GM19099 (cell line): ENCODE data around the gene UBE2F.

ENCODE experiments used
- POLR2A ChIP-seq: IDR thresholded peaks from 3 replicates; pipeline ENCODE4 v1.6.1; 2011; ENCODE audit warnings: low read depth; ENCODE audit not compliant: insufficient read length; ENCODE audit errors: extremely low read depth

UBE2F gene

DNA sequence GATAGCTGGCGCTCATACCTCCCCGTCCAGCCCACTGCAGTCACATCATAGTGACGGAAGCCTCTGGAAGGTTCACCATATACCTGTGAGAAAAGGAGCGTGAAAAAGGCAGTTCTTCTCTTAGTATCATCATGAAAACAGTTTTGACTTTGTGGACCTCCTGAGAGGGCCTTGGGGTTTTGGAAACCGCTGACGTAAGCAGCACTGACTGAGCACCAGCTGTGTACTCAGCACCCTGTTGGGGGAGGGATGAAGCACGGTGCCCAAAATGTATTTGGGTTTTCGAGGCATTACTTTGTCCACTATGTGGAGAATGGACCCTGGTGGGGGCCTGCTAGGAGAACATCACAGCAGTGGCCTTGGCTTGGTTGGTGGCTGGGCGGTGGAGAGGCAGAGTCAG is 99.4 kb downstream of the UBE2F start:
- no peak for TF ChIP-seq POLR2A

DNA sequence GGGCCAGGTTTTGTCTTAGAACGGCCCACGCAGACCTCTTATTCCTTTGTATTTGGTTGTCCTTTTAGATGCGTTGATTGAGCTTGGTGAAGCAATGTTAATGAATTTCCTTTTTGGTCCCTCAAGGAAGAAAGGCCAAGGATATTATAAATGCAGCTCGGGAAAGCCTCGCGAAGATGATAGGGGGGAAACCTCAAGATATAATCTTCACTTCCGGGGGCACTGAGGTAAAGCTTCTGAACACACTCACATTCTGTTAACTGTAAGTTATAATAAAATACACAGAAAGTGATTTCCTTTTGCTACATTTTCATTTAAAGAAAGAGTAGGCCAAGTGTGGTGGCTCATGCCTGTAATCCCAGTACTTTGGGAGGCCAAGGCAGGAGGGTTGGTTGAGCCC is 101.1 kb downstream of the UBE2F start:
- no peak for TF ChIP-seq POLR2A

DNA sequence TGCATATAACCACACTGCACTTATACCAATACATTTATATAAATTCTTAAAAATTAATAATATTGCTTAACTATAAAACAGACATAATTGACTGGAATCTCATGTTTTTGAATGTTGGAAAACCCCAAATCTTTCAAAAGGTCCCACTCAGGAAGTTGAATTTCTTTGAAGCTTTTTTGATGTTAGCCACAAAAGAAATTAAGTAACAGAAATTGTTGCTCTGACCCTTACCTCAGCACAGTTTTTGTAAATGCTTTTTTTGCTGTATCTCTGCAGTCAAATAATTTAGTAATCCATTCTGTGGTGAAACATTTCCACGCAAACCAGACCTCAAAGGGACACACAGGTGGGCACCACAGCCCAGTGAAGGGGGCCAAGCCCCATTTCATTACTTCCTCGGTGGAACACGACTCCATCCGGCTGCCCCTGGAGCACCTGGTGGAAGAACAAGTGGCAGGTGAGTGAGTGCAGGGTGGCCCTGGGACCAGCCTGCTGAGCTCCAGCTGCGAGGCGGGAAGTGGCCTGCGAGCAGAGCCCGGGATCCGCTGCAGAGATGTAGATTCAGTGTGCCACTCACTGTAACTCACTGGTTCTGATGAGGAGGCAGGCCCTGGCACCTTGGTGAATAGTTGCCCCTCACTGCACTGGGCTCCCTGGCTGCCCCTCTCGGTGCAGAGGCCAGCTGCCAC is 102.4 kb downstream of the UBE2F start:
- no peak for TF ChIP-seq POLR2A

DNA sequence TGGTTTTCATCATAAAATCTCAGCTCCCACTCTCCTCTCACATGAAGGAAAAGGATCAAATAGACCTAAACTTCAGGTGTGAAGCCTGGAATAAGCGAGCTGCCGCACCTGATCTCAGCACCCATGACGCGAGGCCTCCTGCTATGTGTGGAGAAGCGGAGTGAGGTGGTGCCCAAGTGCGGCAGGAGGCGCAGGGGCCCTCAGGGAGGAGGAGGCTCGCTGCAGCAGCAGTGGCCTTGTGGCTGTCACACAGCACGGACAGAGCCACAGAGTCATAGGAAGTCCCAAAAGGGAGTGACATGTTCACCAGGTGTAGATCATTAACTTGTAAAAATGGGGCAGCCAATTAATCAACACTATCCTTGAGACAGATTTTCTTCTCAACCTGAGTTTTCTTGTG is 103.1 kb downstream of the UBE2F start:
- TF ChIP-seq POLR2A: peak; percentile 15

DNA sequence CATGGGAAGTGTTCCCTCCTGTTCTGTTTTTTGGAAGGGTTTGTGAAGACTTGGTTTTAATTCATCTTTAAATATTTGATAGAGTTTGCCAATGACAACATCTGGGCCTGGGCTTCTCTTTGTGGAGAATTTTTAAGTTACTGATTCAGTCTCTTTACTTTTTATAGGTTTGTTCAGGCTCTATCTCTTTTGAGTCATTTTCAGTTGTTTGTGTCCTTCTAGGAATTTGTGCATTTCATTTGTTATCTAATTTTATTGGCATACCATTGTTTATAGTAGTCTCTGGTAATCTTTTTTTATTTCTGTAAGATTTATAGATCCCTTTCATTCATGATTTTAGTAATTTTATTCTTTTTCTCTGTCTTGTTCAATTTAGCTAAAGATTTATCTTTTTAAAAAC is 108.6 kb downstream of the UBE2F start:
- TF ChIP-seq POLR2A: no peak

DNA sequence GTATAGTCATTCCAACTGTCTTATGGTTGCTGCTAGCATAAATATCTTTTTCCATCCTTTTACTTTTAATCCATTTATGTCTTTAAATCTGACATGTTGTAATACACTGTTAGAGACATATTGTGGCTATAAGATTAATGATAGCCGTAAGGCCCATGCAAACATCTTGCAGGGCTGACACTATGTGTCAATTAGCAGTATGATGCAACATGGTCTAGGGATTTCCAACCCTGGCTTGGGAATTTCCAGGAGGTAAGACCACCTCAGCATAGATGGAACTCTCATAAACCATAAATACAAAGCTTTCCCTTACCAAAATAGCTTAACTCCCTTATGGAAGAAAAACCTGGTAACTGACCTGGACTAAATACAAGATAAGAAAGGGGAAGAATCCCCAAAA is 110.5 kb downstream of the UBE2F start:
- TF ChIP-seq POLR2A: no peak

DNA sequence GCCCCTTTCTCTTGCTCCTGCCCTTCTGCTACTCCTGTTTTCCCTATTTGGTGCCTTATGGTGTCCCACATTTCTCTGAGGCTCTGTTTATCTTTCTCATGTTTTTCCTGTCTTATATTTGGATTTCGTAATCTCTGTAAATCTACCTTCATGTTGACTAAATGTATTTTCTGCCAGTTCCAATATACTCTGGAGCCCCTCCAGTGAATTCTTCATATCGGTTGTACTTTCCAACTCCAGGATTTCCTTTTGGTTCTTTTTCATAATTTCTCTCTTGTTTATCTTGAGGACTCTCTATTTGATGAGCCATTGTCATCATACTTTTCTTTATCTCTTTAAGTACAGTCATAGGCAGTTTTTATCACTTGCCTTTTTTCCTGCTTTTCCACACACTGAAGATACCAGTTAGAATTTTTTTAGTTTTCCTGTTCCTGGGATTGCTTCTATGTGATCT is 113.1 kb downstream of the UBE2F start:
- no peak for TF ChIP-seq POLR2A

DNA sequence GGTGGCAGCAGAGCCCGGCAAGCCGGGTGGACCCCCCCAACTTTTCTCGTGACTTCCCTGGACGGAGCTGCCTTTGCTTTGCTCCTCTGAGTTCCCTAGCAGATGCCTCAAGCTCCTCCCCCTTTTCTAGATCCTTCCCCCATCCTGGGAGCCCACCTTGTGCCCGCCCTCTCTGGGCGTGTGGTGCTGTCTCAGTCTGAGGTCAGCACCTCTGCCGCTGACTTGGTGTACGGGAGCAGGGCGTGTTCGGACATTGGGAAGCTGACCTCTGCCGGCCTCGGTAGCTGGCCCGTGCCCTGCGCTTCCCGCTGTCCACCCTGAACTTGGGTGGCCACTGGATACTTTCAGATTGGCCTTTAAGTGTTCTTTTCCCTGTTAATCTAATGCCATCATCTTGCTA is 113.7 kb downstream of the UBE2F start:
- no peak for TF ChIP-seq POLR2A

DNA sequence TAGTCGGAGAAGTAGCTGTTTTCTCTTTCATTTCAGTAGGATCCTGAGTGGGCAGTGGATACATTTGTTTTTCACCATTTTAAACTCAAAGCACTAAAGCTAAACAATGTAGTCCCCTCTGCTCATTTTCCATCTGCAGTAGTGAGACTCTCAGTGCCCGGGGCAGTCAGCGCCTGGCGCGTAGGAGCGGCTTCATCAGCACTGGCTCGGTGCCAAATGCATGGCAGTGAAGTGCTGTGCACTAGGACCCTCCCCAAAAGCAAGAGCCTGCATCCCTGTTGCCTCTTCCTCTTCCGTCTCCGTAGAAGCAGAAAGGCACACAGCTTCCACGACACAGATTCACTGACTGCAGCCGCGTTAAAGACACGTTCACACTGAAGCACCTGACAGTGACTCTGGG is 114.3 kb downstream of the UBE2F start:
- TF ChIP-seq POLR2A: no peak

DNA sequence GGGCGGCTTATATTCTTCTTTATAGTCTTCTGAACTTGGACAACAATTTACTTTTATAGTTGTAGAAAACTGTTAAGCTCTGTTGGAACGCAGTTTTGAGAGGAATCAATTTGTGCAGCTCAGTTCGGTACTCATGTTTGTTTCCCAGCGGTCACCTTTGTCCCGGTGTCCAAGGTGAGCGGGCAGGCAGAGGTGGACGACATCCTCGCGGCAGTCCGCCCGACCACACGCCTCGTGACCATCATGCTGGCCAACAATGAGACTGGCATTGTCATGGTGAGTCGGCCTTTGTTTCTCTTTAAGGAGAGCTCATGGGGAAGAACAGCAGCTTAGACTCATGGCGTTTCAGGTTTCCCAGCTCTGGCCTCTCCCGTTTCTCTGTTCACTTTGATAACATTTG is 114.7 kb downstream of the UBE2F start:
- no peak for TF ChIP-seq POLR2A

DNA sequence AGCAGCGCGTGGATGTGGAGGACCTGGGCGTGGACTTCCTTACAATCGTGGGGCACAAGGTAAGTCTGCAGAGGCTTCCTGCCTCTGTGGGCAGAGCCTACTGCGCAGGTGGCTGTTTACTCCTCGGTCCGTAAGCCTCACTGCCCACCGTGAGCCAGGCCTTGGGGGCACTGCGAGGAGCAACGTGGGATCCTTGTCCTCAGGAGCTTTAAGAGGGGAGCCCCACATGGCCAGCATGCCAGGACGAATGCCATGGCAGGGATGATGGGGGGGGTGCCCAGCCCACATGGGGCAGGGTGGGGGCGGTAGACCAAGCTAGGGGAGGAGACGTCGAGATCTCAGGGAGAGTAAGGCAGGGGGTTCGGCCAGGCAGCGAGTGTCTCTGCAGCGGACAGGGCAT is 115.3 kb downstream of the UBE2F start:
- no peak for TF ChIP-seq POLR2A

DNA sequence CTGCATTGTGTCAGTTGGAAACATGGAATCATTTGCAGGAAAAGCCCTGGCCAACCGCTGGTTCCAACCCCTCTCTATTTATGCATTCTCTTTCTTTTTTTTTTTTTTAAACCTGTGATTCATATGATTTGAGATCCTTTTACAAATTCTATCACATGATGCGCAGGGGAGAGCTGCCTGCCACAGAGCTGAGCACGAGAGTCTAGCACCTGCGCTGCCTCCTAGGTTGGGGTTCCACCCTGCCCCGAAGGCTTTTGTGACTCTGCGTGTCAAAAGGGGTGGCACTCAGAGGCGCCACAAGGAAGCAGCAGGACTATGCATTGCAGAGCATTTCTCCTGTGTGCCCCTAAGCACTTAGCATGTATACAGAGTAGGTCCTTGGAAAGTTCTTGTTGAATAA is 116.0 kb downstream of the UBE2F start:
- no peak for TF ChIP-seq POLR2A

DNA sequence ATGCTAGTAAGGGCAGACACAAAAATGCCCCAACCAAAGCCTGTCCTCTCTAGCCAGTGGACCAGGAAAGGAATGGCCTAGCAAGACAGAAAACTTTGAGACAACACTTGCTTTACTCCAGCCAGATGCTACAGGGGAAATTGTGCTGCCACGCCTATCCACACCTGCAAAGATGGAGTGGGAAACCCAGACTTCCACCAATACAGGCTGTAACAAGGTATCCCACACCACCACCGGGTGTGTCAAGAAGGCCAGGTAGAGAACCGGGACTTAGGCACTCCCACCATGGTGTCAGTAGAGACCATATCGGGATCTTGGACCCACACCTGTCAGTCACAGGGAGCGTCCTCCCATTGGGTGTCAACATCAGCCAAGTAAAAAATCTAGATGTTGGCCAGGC is 117.1 kb downstream of the UBE2F start:
- no peak for TF ChIP-seq POLR2A

DNA sequence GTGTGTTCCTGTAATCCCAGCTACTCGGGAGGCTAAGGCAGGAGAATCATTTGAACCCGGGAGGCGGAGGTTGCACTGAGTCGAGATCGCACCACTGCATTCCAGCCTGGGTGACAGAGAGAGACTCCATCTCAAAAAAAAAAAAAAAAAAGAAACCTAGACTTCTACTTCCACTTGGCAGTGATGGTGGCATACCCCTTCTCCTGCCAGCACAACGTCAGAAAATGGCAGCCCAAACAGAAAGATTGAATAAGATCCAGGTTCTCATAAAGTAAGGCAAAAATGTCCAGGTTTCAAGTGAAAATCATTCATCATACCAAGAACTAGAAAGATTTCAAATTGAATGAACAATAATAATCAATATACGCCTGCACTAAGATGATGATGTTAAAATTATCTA is 117.9 kb downstream of the UBE2F start:
- no peak for TF ChIP-seq POLR2A

DNA sequence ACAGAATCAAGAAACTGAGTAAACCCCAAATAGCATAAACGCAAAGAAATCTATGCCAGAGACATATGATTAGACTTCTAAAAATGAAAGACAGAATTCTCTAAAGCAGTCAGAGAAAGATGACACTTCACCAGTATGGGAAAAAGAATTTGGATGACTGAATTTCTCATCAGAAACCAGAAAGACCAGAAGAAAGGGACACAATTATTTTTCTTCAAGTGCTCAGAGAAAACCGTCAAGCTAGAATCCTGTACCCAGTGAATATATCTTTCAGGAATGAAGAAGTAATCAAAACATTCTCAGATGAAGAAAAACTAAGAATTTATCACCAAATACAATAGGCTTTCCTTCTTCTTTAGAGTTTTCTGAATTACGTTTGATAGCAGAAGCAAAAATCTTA is 119.1 kb downstream of the UBE2F start:
- no peak for TF ChIP-seq POLR2A

DNA sequence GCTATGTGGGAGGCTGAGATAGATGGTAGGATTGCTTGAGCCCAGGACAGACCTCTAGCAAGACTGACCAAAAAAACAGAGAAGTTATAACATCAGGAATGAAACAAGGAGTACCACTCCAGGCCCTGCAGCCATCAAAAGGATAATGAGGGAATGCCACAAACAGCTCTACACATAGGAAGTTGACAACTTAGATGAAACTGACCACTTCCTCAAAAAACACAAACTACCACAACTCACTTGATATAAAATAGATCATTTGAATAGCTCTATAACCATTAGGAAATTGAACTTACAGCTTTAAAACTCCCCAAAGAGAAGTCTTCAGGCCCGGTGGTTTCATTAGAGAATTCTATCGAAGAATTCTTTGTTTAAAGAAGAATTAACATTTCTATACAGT is 120.4 kb downstream of the UBE2F start:
- TF ChIP-seq POLR2A: no peak

DNA sequence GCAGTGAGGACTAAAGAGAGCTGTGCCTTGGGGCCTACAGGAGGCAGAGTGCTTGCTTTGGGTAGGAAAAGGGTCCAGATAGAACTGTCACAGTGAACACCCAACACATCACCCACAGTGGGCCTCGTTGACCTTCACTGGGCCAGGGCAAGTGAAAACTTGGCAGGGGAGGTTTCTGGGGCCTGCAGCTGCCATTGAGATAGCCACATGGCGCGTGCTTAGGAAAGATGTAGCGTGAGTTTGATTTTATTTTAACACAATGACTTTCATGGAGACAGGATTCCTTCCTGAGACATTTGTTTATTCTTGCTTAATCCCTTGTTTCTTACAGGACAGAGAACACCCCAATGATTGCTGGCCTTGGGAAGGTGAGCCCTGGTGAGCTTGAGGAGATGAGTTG is 124.1 kb downstream of the UBE2F start:
- no peak for TF ChIP-seq POLR2A
